Epithelial cell of esophagus (primary cell): ENCODE data around the gene MUC21.

Experiments
- DNase-seq: peaks from one replicate; pipeline ENCODE4 v3.0.0; 2010; ENCODE audit warnings: low read depth
- H3K4me3 ChIP-seq: 2 replicates; pipeline ENCODE4 v1.5.1; 2011; ENCODE audit warnings: mild to moderate bottlenecking, low read length, control low read depth
- TF ChIP-seq, protein P1 (sequence below): IDR thresholded peaks from 2 replicates; pipeline ENCODE4 v1.5.1; 2011; ENCODE audit warnings: low read depth, mild to moderate bottlenecking, low read length, control low read depth, inconsistent platforms; ENCODE audit not compliant: insufficient read depth; ENCODE audit errors: missing control alignments

The MUC21 gene

DNA sequence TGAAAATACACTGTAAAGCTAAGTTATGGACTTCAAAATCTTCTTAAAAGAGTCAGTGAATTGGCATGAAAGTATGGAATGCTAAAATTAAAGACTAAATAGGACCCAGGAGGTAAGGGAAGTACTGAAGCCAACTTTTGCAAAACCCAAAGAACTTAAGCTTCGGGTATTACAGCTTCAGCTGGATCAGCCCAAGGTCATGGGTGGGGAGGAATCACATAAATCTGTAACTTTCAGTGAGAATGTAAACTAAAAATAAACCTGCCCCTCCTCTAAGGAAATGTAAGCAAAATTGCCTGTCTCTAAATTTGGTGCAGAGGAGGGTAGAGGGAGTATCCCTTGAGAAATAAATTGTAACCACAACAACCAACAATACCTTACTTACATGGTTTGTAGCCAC lies 4.4 kb upstream of the MUC21 start:
- TF ChIP-seq, protein P1, sequence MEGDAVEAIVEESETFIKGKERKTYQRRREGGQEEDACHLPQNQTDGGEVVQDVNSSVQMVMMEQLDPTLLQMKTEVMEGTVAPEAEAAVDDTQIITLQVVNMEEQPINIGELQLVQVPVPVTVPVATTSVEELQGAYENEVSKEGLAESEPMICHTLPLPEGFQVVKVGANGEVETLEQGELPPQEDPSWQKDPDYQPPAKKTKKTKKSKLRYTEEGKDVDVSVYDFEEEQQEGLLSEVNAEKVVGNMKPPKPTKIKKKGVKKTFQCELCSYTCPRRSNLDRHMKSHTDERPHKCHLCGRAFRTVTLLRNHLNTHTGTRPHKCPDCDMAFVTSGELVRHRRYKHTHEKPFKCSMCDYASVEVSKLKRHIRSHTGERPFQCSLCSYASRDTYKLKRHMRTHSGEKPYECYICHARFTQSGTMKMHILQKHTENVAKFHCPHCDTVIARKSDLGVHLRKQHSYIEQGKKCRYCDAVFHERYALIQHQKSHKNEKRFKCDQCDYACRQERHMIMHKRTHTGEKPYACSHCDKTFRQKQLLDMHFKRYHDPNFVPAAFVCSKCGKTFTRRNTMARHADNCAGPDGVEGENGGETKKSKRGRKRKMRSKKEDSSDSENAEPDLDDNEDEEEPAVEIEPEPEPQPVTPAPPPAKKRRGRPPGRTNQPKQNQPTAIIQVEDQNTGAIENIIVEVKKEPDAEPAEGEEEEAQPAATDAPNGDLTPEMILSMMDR, result no peak
- DNase-seq, result no peak
- H3K4me3 ChIP-seq, result no peak overlapping the region

DNA sequence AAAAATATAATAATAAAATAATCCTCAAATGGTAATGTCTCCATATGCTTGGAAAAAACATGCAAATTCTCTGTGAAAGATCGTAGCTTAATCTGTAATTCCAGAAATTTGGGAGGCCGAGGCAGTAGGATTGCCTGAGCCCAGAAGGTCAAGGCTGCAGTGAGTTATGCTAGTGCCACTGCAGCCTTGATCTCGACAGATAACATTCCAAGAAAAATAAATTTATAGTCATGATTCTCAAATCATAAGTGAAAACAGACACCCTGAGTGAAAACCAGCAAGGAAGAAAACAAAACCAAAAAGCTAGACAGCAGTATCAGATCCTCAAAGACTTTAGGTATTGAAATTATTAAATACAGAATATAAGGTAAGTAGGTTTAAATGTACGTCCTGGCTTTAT lies 3.8 kb upstream of the MUC21 start:
- TF ChIP-seq, protein P1, result no peak
- H3K4me3 ChIP-seq, result no peak overlapping the region
- DNase-seq, result no peak

DNA sequence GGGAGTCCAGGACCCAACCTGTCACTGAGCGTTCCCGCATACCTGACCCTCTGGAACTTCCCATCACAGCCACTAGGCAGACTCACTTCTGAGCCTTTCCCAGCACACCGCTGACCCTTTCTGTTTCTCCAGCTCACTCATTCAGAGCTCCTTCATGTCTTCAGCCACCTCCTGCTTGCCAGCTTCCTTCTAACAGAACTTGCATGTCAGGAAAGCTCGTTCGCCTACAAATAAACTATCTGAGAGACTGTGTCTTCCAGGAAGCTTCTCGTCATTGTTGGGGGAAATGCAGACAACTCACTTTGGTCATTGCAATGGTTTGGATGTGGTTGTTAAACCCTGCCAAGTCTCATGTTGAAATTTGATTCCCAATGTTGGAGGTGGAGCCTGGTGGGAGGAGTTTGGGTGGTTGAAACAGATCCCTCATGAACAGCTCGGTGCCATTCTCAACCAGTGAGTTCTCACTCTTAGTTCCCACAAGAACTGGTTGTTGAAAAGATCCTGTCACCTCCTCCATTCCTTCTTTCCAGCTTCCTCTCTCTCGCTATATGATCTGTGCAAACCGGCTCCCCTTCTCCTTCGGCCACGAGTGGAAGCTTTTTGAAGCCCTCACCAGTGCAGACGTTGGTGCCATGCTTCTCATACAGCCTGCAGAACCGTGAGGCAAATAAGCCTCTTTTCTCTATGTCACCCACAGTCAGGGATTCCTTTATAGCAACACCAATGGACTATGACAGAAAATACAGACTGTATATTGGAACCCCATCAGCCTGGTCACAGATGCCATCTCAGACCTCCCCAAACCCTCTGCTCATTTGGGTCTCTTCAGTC lies 1.4 kb upstream of the MUC21 start:
- TF ChIP-seq, protein P1, result peak; percentile 41
- no peak overlapping the region for H3K4me3 ChIP-seq
- peak; percentile 82 for DNase-seq

DNA sequence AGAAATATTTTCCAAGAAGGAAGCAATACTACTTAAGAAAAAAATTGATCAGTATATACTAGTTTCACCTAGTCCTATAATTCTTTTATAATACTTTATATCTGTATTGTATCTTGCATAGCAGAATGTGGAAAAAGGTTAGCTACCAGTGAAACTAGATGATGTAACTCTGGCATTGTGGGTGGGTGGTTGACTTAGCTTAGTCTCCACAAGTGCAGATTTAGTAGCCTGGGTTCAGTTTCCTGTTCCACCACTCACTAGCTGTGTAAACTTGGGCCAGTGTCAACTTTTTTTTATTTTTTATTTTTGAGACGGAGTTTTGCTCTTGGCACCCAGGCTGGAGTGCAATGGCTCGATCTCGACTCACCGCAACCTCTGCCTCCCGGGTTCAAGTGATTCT lies 2.0 kb downstream of the MUC21 start:
- TF ChIP-seq, protein P1, result no peak
- peak; percentile 62 for DNase-seq
- H3K4me3 ChIP-seq, result no peak overlapping the region

DNA sequence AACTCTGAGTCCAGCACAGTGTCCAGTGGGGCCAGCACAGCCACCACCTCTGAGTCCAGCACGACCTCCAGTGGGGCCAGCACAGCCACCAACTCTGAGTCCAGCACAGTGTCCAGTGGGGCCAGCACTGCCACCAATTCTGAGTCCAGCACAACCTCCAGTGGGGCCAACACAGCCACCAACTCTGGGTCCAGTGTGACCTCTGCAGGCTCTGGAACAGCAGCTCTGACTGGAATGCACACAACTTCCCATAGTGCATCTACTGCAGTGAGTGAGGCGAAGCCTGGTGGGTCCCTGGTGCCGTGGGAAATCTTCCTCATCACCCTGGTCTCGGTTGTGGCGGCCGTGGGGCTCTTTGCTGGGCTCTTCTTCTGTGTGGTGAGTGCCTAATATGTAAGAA lies 3.8 kb downstream of the MUC21 start:
- no peak for DNase-seq
- no peak overlapping the region for H3K4me3 ChIP-seq
- TF ChIP-seq, protein P1, result no peak

DNA sequence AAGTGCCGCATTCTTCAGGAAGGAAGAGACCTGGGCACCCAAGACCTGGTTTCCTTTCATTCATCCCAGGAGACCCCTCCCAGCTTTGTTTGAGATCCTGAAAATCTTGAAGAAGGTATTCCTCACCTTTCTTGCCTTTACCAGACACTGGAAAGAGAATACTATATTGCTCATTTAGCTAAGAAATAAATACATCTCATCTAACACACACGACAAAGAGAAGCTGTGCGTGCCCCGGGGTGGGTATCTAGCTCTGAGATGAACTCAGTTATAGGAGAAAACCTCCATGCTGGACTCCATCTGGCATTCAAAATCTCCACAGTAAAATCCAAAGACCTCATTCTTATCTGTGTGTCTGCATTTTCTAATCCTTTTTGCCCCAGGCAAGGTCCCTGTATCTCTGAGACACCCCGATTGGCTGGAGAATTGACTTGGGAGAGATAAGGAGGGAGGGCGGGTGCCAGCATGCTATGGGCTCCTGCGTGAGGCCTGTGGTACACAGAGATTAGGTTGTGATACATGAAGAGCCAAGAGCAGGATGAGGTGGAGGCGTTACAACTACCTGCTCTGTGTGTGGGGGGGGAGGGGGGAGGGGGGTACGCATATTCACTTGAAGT lies 4.8 kb downstream of the MUC21 start:
- TF ChIP-seq, protein P1, result no peak
- no peak overlapping the region for H3K4me3 ChIP-seq
- no peak for DNase-seq
